ENCODE results near the gene C5orf34.

DNA sequence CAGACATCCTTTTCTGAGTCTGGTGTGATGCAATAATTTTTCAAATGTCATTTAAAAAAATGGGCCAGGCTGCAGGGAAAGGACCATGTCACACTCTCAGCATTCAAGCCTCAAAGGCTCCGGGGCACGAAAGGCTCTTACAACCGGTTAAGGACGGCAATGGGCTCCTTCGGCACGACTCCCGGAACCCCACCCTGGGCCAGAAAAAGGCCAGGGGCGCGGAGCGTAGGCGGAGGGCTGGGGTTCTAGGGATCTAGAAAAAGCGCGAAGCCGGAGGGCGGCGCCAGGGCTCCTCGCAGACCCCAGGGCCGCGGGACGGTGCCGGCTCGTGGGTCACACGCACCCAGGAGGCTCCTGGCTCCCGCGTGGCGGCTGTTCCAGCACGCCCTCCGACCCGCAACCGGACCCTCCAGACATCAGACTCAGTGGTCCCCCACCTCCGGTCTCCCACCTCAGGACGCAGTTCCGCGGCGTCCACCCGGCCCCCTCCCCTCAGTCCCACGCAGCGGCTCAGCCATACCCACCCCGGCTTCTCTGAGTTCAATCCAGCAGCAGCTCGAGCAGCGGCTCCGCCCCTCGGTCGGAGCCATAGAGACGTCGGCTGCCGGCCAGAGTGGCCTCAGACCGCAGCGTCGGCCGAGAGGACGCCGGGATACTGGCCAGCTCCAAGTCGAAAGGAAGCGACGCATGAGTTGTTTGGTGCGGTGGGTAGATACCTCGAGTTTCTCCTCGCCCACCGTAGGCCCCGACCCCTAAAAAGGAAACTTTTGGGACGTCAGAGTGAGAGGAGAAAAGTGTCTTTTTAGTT is 31.4 kb downstream of the C5orf34 start, which contains the start of gene TMEM267:
- TF ChIP-seq, protein P1, sequence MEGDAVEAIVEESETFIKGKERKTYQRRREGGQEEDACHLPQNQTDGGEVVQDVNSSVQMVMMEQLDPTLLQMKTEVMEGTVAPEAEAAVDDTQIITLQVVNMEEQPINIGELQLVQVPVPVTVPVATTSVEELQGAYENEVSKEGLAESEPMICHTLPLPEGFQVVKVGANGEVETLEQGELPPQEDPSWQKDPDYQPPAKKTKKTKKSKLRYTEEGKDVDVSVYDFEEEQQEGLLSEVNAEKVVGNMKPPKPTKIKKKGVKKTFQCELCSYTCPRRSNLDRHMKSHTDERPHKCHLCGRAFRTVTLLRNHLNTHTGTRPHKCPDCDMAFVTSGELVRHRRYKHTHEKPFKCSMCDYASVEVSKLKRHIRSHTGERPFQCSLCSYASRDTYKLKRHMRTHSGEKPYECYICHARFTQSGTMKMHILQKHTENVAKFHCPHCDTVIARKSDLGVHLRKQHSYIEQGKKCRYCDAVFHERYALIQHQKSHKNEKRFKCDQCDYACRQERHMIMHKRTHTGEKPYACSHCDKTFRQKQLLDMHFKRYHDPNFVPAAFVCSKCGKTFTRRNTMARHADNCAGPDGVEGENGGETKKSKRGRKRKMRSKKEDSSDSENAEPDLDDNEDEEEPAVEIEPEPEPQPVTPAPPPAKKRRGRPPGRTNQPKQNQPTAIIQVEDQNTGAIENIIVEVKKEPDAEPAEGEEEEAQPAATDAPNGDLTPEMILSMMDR (IDR thresholded peaks at IDR 0.05; ENCODE audit: low read length) = no peak
- TF ChIP-seq EZH2 (optimal IDR thresholded peaks at IDR 0.05; ENCODE audit: low read depth, low read length) = no peak
